Astrocyte of the hippocampus (primary cell): Measurements from ENCODE around the gene THSD4.
"Not testable (repeated sequence)": the region's sequence is repeated elsewhere in the genome, so short reads cannot be mapped to it uniquely, and the experiment has no call there.

ENCODE experiments used
- DNase-seq: peaks from one replicate; pipeline ENCODE4 v3.0.0; 2011; ENCODE audit warnings: low read depth, low spot score

The THSD4 gene

DNA sequence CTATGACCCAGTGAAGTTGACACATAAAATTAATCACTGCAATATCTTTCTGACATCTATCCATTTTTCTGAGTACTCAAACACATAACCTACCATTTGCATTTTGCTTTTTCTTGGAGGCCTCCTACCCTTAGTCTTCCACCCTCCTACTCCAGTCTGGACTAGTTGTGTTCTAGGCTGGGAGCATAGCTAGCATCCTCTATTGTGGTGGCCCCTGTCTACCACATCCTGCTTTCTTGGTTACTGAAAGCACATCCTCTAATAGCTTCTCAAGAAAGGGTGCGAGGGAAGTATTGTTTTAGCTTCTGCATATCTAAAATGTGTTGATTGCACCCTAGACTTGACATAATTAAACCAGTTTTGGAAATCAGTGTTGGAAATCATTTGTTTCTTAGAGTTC lies 176.5 kb downstream of the THSD4 start:
- DNase-seq, result no peak

DNA sequence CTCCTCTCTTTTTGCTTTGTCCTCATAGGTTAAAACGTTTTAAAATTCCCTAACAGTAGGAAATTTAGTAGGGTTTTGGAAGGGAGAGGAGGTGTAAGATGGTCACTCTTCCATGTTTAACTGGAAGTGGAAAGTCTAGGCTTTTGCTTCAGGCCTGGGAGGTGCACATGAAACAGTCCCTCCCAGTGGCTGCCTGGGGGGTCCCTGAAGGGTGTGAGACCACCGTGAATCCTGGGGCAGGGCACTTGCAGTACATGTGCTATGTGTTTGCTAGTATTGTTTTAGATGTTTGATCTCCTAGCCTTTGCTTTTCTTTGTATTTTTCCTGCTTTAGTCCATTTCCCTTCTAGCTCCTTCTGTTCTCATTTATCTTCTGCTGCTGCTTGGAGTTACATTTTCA lies 178.5 kb downstream of the THSD4 start:
- no peak for DNase-seq

DNA sequence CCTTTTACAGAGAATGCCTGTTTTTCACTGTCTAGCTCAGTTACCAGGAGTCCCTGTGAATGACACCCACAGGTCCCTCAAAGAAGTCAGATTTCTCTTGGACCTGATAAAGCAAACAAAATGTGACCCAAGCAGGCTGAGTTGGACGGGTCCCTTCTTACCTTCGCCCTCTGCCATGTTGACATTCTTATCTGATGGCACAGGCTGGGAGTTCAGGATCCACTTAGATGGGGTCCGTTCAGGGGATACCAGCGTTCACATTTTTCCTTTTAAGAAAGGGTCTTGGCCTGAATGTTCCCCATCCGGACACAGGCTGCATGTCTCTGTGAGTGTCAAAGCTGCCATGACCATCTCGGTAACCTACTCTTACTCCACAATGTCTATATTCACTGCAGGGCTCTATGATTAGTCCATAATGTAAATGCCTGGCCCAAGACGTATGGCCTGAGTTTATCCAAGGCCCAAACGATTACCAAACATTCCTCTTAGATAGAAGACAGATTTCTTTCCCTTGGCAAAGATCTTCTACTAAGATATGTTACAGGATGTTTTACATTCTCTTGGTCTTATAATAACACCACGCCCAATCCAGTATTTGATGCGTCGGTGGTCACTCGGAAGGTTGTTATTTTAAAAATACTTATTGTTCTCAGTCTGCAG lies 179.1 kb downstream of the THSD4 start:
- peak; percentile 79 for DNase-seq

DNA sequence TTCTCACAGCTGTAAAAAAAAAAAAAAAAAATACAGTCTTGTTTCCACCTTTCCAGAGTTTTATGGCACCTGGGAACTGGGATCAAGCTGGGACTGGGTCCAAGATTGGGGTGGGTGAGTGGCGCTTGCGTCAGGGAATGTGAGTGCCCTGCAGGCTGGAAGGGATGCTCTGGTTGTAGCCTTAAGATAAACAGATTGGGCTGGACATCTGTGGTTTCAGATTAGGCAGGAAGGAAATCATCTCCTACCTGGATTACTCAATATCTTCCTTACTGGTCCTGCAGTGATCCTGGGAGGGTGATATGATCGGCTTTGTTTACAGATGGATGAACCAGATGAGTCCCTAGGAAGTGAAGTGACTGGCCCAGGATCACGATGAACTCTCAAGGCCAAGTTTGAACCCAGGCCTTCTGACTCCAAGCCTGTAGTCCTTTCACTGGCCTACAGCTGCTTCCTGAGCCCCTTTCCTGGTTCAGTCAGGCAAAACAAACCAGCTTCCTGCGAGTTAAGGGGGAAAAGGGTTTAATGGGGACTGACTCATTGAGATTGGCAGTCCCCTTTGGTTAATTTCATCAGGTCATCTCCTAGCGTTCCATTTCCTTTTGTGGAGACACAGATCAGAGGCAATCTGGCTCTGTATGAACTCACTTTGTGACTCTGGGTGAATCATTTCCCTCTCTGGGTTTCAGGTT lies 179.8 kb downstream of the THSD4 start:
- DNase-seq, result peak; percentile 91

DNA sequence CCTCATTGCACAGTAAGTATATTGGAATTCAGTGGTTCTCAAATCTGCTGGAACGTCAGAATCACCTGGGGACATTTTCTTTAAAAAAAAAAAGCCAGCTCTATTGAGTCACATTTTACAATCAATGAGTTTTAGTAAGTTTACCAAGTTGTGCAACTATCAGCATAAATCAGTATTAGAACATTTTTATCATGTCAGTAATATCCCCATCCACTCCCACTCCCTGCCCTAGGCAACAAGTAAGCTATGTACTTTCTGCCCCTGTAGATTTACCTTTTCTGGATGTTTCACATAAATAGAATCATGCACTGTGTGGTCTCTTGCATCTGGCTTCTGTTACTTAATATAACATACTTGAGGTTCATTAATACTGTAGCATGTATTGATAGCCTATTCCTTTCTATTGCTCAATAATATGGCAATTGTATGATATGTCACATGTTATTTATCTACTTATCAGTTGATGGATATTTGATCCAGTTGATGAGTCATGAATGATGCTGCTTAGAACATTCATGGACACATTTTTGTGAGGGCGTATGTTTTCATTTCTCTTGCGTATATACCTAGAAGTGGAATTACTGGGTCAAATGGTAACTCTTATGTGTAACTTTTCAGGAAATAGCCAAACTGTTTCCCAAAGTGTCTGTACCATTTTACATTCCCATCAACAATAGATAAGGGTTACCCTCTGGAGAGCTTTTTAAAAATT lies 180.5 kb downstream of the THSD4 start:
- DNase-seq, result no peak

DNA sequence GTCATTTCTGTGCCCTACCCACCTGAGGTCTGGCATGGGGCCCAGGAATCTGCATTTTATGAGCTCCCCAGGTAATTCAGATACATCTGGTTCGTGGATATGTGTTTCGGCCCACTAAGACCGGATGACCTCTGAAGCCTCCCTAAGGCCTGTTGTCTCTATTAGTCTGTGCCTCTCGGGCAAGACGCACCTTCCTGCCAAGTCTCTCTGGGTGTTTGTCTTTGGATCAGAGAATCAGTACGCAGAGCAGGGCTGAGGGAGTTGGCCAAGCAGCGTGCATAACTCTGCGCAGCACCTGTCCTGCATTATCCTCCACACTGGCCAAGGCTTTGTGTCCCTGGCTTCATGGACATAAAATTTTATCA lies 181.0 kb downstream of the THSD4 start:
- DNase-seq, result no peak

DNA sequence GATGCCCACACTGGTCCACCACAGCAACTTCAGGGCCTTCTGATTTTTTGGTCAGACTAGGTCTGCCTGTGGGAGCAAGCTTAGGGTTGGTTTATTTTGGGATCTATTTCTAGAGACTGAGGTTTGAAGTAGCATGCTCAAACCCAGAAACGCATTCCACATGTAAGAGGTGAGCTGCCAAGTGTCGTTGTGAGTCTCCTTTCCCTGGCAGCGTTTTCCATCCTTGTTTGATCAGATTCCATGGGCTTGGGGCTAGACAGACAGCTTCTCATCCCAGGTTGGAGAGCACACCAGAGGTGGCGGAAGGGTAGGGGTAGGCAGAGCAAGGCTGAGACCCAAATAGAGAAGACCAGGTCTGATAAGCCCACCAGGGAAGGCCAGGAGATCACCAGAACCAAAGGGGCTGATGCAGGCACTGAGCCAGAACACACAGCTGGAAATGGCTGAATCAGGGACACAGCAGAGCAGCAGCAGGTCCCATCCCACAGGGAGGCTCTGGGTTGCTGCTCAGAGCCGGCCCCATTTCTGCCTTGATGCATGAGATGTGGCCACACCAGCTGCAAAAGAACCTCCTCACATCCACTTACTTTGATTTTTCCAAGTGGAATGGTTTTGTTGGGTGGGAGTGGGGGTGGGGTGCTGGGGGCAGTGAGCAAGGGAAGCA lies 186.8 kb downstream of the THSD4 start:
- peak; percentile 40 for DNase-seq

DNA sequence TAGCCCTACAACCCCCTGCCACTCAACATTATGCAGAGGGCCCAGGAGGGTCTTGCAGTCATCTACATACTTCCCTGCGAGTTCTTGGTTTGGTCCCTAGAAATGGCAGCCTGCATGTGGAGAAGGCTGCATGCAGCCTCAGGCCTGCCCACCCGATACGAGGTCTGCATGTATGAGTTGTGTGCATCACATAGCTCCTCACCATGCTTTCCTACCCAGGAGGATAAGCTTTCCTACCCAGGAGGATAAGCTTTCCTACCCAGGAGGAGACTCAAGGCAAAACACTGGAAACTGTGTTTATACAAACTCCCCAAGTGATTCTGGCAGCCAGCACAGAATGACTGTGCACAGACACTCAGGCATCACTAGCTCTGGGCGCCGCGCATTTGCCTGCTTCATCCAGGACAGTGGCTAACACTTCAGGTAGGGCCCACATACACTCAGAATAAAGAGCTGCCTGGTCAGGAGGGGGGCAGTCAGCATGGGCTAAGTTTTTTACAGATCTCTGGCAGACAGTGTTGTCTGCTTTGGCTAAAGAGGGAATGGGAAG lies 187.7 kb downstream of the THSD4 start:
- DNase-seq, result peak; percentile 49

DNA sequence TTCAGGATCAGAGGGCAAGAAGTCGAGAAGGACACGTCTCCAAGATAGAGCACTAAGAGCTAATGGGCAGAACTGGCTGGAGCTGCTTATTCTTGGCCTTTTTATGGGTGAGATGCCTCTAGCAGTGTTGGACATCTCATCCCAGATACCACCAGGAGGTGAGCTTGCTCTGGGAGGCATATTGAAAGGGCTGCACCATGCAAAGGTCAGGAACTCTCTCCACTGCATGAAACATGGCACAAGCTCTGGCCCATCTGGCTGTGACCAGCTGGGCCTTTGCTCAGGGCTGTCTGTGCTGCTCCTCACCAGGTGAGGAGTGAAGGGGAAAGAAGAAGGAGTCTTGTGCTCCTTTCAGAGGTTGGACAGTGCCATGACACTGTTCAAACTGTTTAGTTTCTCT lies 188.7 kb downstream of the THSD4 start:
- no peak for DNase-seq

DNA sequence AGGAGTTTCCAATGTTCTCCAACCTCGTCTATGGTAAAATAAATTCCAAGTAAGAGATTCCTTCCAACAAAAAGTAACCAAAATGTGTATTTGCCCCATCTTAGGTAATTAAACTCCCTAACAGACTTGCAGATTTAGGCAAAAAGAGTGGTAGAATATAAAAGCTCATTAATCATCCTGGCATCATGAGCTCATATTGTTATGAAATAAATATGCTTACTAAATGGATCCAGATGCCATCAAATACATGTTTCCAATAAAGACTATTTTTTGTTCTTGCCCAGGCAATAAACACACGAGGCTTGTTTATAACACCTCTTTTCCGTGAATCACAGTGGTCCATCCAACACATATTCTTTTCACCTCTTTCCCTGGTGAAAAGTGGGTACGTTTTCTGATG lies 189.4 kb downstream of the THSD4 start:
- DNase-seq, result no peak

DNA sequence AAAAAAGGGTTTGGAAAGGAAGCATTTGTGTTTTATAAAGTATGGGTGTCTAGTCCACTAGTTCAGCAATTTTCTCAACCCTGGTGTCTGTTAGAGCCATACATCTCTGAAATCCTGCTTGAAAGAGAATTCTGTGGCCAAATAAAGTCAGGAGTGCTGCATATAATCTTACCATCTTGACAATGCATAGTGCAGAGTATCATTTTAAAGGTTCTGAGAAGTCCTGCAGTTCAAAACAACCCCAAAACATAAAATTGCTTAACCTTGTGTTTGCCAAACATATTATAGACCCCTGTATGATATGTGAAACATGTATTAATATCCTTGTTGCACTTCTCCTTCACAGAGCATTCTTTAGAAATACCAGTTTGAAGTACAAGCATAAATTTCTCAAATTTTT lies 191.3 kb downstream of the THSD4 start:
- DNase-seq, result no peak

DNA sequence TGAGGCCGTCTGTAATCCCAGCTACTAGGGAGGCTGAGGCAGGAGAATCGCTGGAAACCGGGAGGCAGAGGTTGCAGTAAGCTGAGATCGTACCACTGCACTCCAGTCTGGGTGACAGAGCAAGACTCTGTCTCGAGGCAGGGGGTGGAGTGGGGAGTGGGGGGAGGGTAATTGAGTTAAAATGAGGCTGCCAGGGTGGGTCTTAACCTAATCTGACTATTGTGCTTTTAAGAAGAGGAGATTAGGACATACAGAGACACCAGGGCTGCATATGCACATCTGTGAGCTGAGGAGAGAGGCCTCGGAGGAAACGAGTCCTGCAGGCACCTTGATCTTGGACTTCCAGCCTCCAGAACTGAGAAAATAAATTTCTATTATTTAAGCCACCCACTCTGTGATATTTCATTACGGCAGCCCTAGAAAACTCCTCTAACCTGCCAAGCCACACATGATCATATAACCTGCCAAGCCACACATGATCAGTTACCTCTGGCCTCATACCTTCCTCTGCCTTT lies 197.0 kb downstream of the THSD4 start:
- DNase-seq, result no peak

DNA sequence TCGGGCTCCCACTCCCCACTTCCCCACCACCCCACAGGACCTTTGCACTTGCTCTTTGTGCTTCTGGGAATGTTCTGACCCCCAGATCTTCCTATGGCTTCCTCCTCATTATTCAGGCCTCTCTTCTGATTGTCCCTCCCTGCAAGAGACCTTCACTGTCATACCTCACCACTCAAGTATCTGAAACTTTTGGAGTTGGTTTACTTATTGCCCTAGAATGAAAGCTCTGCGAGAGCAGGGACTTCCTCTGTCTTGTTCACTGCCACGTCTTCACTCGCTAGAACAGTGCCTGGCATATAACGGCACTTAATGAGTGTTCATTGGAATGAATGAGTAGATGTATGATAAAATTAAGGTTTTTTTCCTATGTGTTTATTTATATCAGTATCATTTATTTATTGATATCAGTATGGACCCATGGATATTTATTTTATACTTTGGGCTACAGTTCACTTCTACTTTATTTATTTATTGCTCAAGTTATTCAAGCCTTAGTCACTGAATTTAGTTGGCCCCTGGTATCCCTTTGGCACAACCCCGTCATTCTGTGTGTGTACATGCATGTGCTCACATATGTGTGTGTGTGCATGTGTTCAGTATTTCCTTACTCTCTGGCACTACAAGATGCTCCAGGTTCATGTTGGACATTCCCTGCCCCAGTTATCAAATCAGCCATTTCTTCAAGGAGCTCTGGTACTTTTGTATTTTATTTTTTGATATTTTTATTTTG lies 197.6 kb downstream of the THSD4 start:
- DNase-seq, result no peak

DNA sequence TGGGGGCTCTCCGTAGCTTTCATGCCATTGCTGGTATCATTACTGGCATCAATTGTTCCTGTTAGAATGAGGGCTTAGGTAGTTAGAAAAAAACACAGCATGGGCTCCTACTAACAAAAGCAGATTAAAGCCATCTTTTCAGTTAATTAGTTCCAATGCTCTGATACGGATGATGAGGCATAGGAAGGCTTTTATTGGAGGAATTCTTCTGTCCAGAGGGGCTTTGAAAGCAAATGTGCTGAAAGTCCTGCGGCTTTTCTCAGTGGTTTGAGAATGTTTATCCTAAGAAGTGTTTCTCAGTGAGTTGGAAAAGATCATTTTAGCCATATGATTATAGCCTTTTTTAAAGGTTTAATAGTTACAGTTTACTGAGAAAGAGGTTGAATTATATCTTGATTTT lies 198.5 kb downstream of the THSD4 start:
- peak; percentile 87 for DNase-seq

DNA sequence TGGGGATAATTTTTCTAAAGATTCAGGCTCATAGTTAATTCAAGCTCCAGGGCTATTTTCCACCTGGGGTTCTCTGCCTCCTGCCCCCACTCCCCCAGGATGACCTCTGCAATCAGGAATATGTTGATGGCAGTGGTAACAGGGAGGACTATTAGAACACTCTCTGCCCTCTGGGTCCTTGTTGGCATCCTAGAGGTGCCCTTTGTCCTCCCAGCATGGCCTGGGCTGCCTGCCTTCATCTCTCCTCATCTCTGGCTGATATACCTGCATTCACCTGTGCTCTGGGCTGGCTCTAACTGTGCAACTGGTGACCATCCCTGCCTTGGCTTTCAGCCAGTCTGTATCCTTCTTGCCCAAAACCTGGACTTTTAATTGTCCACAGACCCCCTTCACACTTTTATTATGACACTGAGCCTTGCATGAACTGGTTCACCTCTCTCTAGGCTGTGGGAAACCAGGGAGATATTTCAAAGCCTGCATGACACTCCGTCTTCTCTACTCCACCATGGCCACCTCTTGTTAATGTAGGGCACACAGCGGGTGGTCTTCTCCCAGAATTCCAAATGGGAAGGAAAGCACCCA lies 199.8 kb downstream of the THSD4 start:
- DNase-seq, result no peak

DNA sequence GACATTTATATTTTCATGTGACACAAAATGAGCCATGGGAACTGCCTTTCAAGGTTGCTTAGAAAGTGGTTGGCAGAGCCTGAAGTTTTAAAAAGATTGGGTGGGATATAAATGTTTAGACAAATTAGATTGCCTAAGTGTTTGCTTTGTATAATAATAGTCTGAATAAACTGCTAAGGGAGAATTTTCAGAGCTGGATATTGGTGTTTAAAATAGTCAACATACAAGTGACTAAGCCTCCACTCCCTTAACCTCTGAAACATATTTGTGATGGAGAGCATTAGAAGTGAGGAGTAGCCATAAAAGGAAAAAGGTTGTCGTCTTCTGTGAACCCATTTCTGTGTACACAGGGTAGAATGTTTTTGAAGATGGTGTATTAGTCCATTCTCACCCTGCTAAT lies 201.6 kb downstream of the THSD4 start:
- no peak for DNase-seq

DNA sequence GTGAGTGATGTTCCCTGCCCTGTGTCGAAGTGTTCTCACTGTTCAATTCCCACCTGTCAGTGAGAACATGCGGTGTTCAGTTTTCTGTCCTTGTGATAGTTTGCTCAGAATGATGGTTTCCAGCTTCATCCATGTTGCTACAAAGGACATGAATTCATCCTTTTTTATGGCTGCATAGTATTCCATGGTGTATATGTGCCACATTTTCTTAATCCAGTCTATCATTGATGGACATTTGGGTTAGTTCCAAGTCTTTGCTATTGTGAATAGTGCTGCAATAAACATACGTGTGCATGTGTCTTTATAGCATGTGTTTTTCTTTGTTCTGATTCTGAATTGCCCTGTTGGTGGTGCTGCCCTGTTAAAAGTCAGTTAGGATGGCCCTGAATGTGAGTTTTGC lies 204.2 kb downstream of the THSD4 start:
- not testable (repeated sequence) for DNase-seq

DNA sequence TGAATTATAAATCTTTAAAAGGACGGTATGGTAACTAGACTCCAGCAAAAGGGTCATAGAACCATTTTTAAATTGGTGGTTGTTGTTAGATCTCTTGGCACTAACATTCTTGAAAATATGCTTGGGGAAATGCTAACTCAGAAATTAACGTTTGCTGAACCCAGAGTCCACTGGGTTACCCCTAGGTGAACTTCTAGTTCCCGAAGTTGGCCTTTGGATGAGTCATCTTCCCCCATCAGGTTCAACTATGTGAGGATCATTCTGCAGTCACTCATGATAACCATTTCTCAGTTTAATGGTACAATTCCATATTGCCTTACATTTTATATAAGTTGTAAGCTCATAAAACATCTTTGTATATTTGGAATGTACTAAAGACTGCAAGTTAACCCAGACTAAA lies 204.7 kb downstream of the THSD4 start:
- no peak for DNase-seq

DNA sequence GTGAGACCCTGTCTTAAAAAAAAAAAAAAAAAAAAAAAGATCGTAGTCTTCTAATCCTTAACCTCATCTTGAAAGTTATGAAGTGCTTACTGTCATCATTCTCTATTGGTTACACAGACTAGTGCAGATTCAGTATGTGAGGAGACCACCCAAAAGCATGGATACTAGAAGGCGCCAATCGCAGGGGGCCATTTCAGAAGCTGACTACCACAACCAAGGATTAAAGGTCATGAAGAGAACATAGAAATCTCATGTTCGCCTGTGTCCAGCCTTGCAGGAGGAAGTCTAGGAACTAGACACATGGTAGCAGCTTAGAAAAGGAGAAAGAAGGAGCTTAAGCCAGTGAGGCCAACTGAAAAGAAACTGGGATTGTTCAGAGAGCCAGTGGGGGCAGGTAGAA lies 207.8 kb downstream of the THSD4 start:
- DNase-seq, result no peak

DNA sequence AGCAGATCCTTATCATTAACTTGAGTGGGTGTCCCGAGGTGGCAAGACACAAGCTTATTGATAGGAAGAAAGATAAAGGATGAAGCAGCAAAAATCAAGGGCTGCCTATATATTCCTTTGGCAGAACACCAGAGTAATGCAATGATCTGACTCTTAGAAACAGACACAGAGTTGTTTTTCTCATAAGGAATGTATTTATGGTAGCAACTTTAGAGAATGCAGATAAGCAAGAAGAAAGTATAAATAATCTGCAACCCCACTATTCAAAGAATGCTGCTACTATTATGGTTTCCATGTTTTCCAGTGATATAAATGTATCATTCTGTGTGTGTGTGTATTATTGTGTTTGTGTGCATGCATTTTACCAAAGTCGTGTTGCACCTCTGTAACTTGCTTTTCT lies 208.3 kb downstream of the THSD4 start:
- no peak for DNase-seq

DNA sequence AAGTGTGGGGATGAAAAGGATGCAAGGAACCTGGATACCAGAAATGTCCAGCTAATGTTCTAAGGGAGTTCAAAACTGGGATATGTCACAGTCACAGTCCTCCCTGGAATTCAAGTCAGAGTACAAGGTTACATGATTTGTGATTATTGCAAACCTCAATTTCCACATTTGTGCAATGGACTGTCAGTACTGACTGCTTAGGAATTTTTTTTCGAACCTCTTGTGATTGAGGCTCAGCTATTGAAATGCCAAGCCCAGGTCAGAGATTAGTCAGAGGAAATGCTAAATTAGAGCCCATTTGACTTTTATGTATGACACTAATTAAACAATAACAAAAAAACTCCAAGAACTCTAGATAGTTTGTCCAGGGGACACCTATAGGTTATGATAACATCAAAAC lies 210.2 kb downstream of the THSD4 start:
- peak; percentile 58 for DNase-seq
